ENCODE measurements around the gene PLXNA4.

Gene PLXNA4

GRCh38 chr7:132414857-132415256, 161.4 kb downstream of the PLXNA4 start:
- Histone ChIP-seq H3K9ac (ENCODE audit: low read depth, low read length) (no peak overlapping the region), H3K36me3 (ENCODE audit: control insufficient read depth, insufficient read depth, low read length) (no peaks in the 10 kb centered on the region), H3K4me3 (ENCODE audit: low read depth, low read length) (no peak overlapping the region), H3K4me1 (ENCODE audit: control insufficient read depth, insufficient read depth, low read length) (peaks cover 3% of the 10 kb centered on the region; the same call in 1 of the 2 replicates), H3K27ac (ENCODE audit: low read depth, low read length) (no peak overlapping the region), H3K27me3 (ENCODE audit: control insufficient read depth, insufficient read depth, low read length) (no peaks in the 10 kb centered on the region), H3K9me3 (ENCODE audit: control insufficient read depth, insufficient read depth, low read length) (no peaks in the 10 kb centered on the region)

- Histone ChIP-seq H3K9ac (ENCODE audit: low read depth, low read length) (no peak overlapping the region), H3K9me3 (ENCODE audit: control insufficient read depth, insufficient read depth, low read length) (no peaks in the 10 kb centered on the region), H3K36me3 (ENCODE audit: control insufficient read depth, insufficient read depth, low read length) (no peaks in the 10 kb centered on the region), H3K4me3 (ENCODE audit: low read depth, low read length) (no peak overlapping the region), H3K27ac (ENCODE audit: low read depth, low read length) (no peak overlapping the region), H3K27me3 (ENCODE audit: control insufficient read depth, insufficient read depth, low read length) (no peaks in the 10 kb centered on the region), H3K4me1 (ENCODE audit: control insufficient read depth, insufficient read depth, low read length) (peaks cover 6% of the 10 kb centered on the region; the same call in 1 of the 2 replicates)
Observed at GRCh38 chr7:132412435-132412834, 163.8 kb downstream of the PLXNA4 start.

GRCh38 chr7:132410861-132411541, 165.3 kb downstream of the PLXNA4 start:
- Histone ChIP-seq H3K36me3 (ENCODE audit: control insufficient read depth, insufficient read depth, low read length) (no peaks in the 10 kb centered on the region), H3K27ac (ENCODE audit: low read depth, low read length) (no peak overlapping the region)

DNA sequence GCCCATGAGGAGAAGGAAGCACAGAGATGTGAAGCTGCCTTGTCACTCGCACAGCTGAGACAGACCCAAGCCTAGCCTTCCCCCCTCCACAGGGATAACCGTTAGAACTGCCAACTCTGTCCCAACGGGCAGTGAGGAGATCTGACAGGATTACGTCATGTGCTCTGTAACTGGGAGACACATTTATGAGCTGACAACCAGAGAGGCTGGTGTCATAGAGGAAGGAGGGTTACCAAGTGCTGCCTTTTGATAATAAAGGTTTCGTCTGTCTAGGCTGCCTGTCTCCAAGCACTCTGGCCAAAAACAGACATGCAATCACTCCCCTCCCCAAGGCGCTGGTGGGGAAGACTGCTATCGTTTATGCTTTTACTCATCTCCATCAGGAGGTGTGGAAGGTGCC, 165.9 kb downstream of the PLXNA4 start:
- Histone ChIP-seq H3K4me1 (ENCODE audit: control insufficient read depth, insufficient read depth, low read length) (peaks cover 6% of the 10 kb centered on the region; the same call in 1 of the 2 replicates), H3K9ac (ENCODE audit: low read depth, low read length) (no peak overlapping the region), H3K27ac (ENCODE audit: low read depth, low read length) (no peak overlapping the region), H3K4me3 (ENCODE audit: low read depth, low read length) (no peak overlapping the region), H3K36me3 (ENCODE audit: control insufficient read depth, insufficient read depth, low read length) (no peaks in the 10 kb centered on the region), H3K9me3 (ENCODE audit: control insufficient read depth, insufficient read depth, low read length) (no peaks in the 10 kb centered on the region), H3K27me3 (ENCODE audit: control insufficient read depth, insufficient read depth, low read length) (no peaks in the 10 kb centered on the region)

More at GRCh38 chr7:132410861-132411541, 165.3 kb downstream of the PLXNA4 start:
- no peak overlapping the region for H3K9ac ChIP-seq (ENCODE audit: low read depth, low read length)
- H3K9me3 ChIP-seq (ENCODE audit: control insufficient read depth, insufficient read depth, low read length), result no peaks in the 10 kb centered on the region
- H3K4me1 ChIP-seq (ENCODE audit: control insufficient read depth, insufficient read depth, low read length), result peaks cover 6% of the 10 kb centered on the region; the same call in 1 of the 2 replicates
- H3K4me3 ChIP-seq (ENCODE audit: low read depth, low read length), result no peak overlapping the region
- no peaks in the 10 kb centered on the region for H3K27me3 ChIP-seq (ENCODE audit: control insufficient read depth, insufficient read depth, low read length)

DNA sequence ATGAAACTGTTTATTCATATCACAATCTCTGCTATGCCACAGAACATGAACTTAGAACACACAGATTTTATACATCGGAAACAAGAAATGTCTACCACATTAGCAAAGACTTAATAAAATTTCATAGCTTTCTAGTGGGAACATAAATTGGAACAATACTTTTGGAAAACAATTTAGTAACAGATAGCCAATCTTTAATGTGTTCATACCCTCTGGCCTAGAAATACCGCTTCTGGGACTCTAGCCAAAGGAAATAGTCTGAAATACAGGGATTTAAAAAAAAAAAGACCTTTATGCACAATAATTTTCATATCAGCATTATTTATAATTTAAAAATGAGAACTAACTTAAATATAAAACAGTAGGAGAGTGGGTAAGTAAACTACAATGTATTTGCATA, 168.5 kb downstream of the PLXNA4 start:
- H3K27ac ChIP-seq (ENCODE audit: low read depth, low read length), result no peak overlapping the region
- H3K27me3 ChIP-seq (ENCODE audit: control insufficient read depth, insufficient read depth, low read length), result no peaks in the 10 kb centered on the region
- no peak overlapping the region for H3K4me3 ChIP-seq (ENCODE audit: low read depth, low read length)
- H3K9ac ChIP-seq (ENCODE audit: low read depth, low read length), result no peak overlapping the region
- no peaks in the 10 kb centered on the region for H3K9me3 ChIP-seq (ENCODE audit: control insufficient read depth, insufficient read depth, low read length)
- peaks cover 15% of the 10 kb centered on the region for H3K4me1 ChIP-seq (ENCODE audit: control insufficient read depth, insufficient read depth, low read length)
- H3K36me3 ChIP-seq (ENCODE audit: control insufficient read depth, insufficient read depth, low read length), result no peaks in the 10 kb centered on the region

DNA sequence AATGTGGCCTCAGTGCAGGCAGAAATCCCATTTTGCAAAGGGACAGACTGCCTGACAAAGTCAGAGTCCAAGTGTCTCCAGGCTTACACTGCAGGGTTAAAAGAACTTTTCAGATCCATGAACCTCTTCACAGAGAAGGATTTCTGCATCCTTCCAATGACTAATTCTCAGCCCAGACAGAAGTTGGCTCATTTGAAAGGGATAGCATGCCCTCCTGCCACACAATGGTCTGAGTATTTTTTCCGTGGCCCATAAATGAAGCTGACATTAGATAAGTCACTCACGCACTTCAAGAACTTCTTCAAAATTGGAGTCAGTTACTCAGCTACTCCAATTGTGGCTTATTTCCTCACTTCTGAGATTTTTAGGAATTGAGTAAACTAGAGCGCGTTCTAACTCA, 170.2 kb downstream of the PLXNA4 start:
- Histone ChIP-seq H3K4me1 (ENCODE audit: control insufficient read depth, insufficient read depth, low read length) (peaks cover 21% of the 10 kb centered on the region), H3K36me3 (ENCODE audit: control insufficient read depth, insufficient read depth, low read length) (no peaks in the 10 kb centered on the region), H3K4me3 (ENCODE audit: low read depth, low read length) (no peak overlapping the region), H3K27me3 (ENCODE audit: control insufficient read depth, insufficient read depth, low read length) (no peaks in the 10 kb centered on the region), H3K9me3 (ENCODE audit: control insufficient read depth, insufficient read depth, low read length) (no peaks in the 10 kb centered on the region), H3K9ac (ENCODE audit: low read depth, low read length) (no peak overlapping the region), H3K27ac (ENCODE audit: low read depth, low read length) (no peak overlapping the region)

- H3K9me3 ChIP-seq (ENCODE audit: control insufficient read depth, insufficient read depth, low read length), result no peaks in the 10 kb centered on the region
- peaks cover 19% of the 10 kb centered on the region for H3K4me1 ChIP-seq (ENCODE audit: control insufficient read depth, insufficient read depth, low read length)
- H3K36me3 ChIP-seq (ENCODE audit: control insufficient read depth, insufficient read depth, low read length), result no peaks in the 10 kb centered on the region
- no peaks in the 10 kb centered on the region for H3K27me3 ChIP-seq (ENCODE audit: control insufficient read depth, insufficient read depth, low read length)
- no peak overlapping the region for H3K4me3 ChIP-seq (ENCODE audit: low read depth, low read length)
- no peak overlapping the region for H3K9ac ChIP-seq (ENCODE audit: low read depth, low read length)
- H3K27ac ChIP-seq (ENCODE audit: low read depth, low read length), result no peak overlapping the region
Observed at GRCh38 chr7:132404261-132404660, 172.0 kb downstream of the PLXNA4 start.

GRCh38 chr7:132403465-132404110, 172.7 kb downstream of the PLXNA4 start:
- no peaks in the 10 kb centered on the region for H3K27me3 ChIP-seq (ENCODE audit: control insufficient read depth, insufficient read depth, low read length)

GRCh38 chr7:132402751-132403245, 173.5 kb downstream of the PLXNA4 start:
- Histone ChIP-seq H3K27ac (ENCODE audit: low read depth, low read length) (no peak overlapping the region), H3K4me1 (ENCODE audit: control insufficient read depth, insufficient read depth, low read length) (peaks cover 19% of the 10 kb centered on the region), H3K9me3 (ENCODE audit: control insufficient read depth, insufficient read depth, low read length) (no peaks in the 10 kb centered on the region), H3K36me3 (ENCODE audit: control insufficient read depth, insufficient read depth, low read length) (no peaks in the 10 kb centered on the region), H3K9ac (ENCODE audit: low read depth, low read length) (no peak overlapping the region), H3K27me3 (ENCODE audit: control insufficient read depth, insufficient read depth, low read length) (no peaks in the 10 kb centered on the region), H3K4me3 (ENCODE audit: low read depth, low read length) (no peak overlapping the region)

More at GRCh38 chr7:132403465-132404110, 172.7 kb downstream of the PLXNA4 start:
- peaks cover 19% of the 10 kb centered on the region for H3K4me1 ChIP-seq (ENCODE audit: control insufficient read depth, insufficient read depth, low read length)
- no peak overlapping the region for H3K27ac ChIP-seq (ENCODE audit: low read depth, low read length)
- no peak overlapping the region for H3K9ac ChIP-seq (ENCODE audit: low read depth, low read length)
- H3K36me3 ChIP-seq (ENCODE audit: control insufficient read depth, insufficient read depth, low read length), result no peaks in the 10 kb centered on the region
- no peak overlapping the region for H3K4me3 ChIP-seq (ENCODE audit: low read depth, low read length)
- H3K9me3 ChIP-seq (ENCODE audit: control insufficient read depth, insufficient read depth, low read length), result no peaks in the 10 kb centered on the region

DNA sequence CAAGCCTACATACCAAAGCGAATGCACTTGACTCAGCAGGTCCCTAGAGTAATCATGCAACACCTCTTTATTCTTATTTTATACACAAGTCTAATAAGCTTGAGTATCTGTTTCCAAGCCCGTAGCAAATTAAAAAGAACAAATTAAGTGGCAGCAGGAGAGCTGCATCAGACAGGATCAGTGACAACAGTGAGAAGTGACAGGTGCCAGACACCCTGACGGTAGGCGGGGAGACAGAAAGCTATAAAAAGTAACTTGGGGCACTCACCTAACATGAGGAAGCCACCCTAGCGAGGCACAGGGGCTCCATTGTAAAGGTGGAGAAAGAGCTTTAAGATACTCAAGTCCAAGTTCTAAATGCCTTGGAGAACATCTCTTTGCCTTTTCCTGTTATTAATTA, 174.2 kb downstream of the PLXNA4 start:
- Histone ChIP-seq H3K36me3 (ENCODE audit: control insufficient read depth, insufficient read depth, low read length) (no peaks in the 10 kb centered on the region), H3K27ac (ENCODE audit: low read depth, low read length) (no peak overlapping the region), H3K27me3 (ENCODE audit: control insufficient read depth, insufficient read depth, low read length) (no peaks in the 10 kb centered on the region), H3K4me3 (ENCODE audit: low read depth, low read length) (no peak overlapping the region), H3K4me1 (ENCODE audit: control insufficient read depth, insufficient read depth, low read length) (peaks cover 19% of the 10 kb centered on the region), H3K9ac (ENCODE audit: low read depth, low read length) (no peak overlapping the region), H3K9me3 (ENCODE audit: control insufficient read depth, insufficient read depth, low read length) (no peaks in the 10 kb centered on the region)

DNA sequence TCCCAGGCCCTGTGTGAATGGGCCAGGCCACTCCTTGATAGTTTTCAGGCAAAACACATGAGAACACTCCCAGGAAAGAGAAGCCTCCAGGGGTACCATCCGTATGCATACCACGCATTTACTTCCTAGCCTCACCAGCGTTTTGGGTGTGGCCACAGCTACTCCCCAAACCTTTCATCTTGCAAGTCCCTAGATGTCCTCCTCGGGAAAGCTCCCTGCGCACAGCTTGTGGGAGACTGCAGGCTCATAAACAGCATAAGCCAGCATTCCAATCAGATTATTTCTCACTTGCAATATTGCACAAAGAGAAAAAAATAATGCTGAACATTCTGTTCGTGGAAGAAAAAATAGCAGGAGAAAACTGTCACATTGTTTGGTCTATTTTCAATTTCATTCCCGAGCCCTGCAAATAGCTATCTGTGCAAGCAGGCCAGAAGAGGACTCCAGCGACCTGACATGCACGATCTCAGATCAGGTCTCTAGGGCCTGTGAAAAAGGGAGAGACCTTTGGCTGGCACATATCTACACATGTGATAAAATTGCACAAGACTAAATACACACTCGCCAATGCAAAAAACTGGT, 175.6 kb downstream of the PLXNA4 start:
- Histone ChIP-seq H3K9me3 (ENCODE audit: control insufficient read depth, insufficient read depth, low read length) (no peaks in the 10 kb centered on the region), H3K36me3 (ENCODE audit: control insufficient read depth, insufficient read depth, low read length) (no peaks in the 10 kb centered on the region), H3K4me3 (ENCODE audit: low read depth, low read length) (no peak overlapping the region), H3K27me3 (ENCODE audit: control insufficient read depth, insufficient read depth, low read length) (no peaks in the 10 kb centered on the region), H3K4me1 (ENCODE audit: control insufficient read depth, insufficient read depth, low read length) (peaks cover 19% of the 10 kb centered on the region), H3K27ac (ENCODE audit: low read depth, low read length) (no peak overlapping the region), H3K9ac (ENCODE audit: low read depth, low read length) (no peak overlapping the region)
